ENCODE results near the gene FERMT3.

Gene FERMT3

GRCh38 chr11:64253481-64253880 is 47.0 kb downstream of the FERMT3 start:
- TF ChIP-seq EZH2 (IDR thresholded peaks at IDR 0.05) (no peak), FOXP2 (optimal IDR thresholded peaks at IDR 0.05; ENCODE audit: control extremely low read depth, extremely low read length, insufficient read depth) (no peak), POLR2AphosphoS5 (IDR thresholded peaks at IDR 0.05; ENCODE audit: borderline replicate concordance, low read depth, low read length) (no peak)
- Histone ChIP-seq H3K27ac (no peak overlapping the region), H3K36me3 (ENCODE audit: insufficient read depth, low read length) (peaks cover 17% of the 10 kb centered on the region; the same call in 1 of the 2 replicates), H3K9ac (ENCODE audit: insufficient read length) (no peak overlapping the region), H3K4me3 (no peak overlapping the region), H3K9me3 (ENCODE audit: low read depth, low read length) (no peaks in the 10 kb centered on the region)
- no peak for DNase-seq (ENCODE audit: low read depth, low spot score)

GRCh38 chr11:64254326-64254725 is 47.8 kb downstream of the FERMT3 start:
- TF ChIP-seq POLR2AphosphoS5 (IDR thresholded peaks at IDR 0.05; ENCODE audit: borderline replicate concordance, low read depth, low read length) (no peak), EZH2 (IDR thresholded peaks at IDR 0.05) (no peak), FOXP2 (optimal IDR thresholded peaks at IDR 0.05; ENCODE audit: control extremely low read depth, extremely low read length, insufficient read depth) (no peak)
- H3K4me3 ChIP-seq, result no peak overlapping the region
- DNase-seq (ENCODE audit: low read depth, low spot score), result no peak
- no peak overlapping the region for H3K27ac ChIP-seq
- no peak overlapping the region for H3K9ac ChIP-seq (ENCODE audit: insufficient read length)
- H3K36me3 ChIP-seq (ENCODE audit: insufficient read depth, low read length), result peaks cover 23% of the 10 kb centered on the region; the same call in 1 of the 2 replicates
- H3K9me3 ChIP-seq (ENCODE audit: low read depth, low read length), result no peaks in the 10 kb centered on the region

- TF ChIP-seq POLR2AphosphoS5 (IDR thresholded peaks at IDR 0.05; ENCODE audit: borderline replicate concordance, low read depth, low read length) (no peak), FOXP2 (optimal IDR thresholded peaks at IDR 0.05; ENCODE audit: control extremely low read depth, extremely low read length, insufficient read depth) (no peak), EZH2 (IDR thresholded peaks at IDR 0.05) (no peak)
- no peak for DNase-seq (ENCODE audit: low read depth, low spot score)
- Histone ChIP-seq H3K36me3 (ENCODE audit: insufficient read depth, low read length) (peaks cover 31% of the 10 kb centered on the region; the same call in 1 of the 2 replicates), H3K4me3 (no peak overlapping the region), H3K9me3 (ENCODE audit: low read depth, low read length) (no peaks in the 10 kb centered on the region), H3K27ac (no peak overlapping the region), H3K9ac (ENCODE audit: insufficient read length) (no peak overlapping the region)
Observed at GRCh38 chr11:64255135-64256128, 48.9 kb downstream of the FERMT3 start.

- Histone ChIP-seq H3K9me3 (ENCODE audit: low read depth, low read length) (no peaks in the 10 kb centered on the region), H3K27ac (no peak overlapping the region), H3K9ac (ENCODE audit: insufficient read length) (no peak overlapping the region), H3K4me3 (no peak overlapping the region), H3K36me3 (ENCODE audit: insufficient read depth, low read length) (peaks cover 31% of the 10 kb centered on the region; the same call in 1 of the 2 replicates)
- no peak for DNase-seq (ENCODE audit: low read depth, low spot score)
- TF ChIP-seq EZH2 (IDR thresholded peaks at IDR 0.05), result no peak
- no peak for TF ChIP-seq FOXP2 (optimal IDR thresholded peaks at IDR 0.05; ENCODE audit: control extremely low read depth, extremely low read length, insufficient read depth)
- TF ChIP-seq POLR2AphosphoS5 (IDR thresholded peaks at IDR 0.05; ENCODE audit: borderline replicate concordance, low read depth, low read length), result no peak
Observed at GRCh38 chr11:64256300-64256699, 49.8 kb downstream of the FERMT3 start.

GRCh38 chr11:64258356-64258755 is 51.8 kb downstream of the FERMT3 start:
- no peak for TF ChIP-seq POLR2AphosphoS5 (IDR thresholded peaks at IDR 0.05; ENCODE audit: borderline replicate concordance, low read depth, low read length)
- TF ChIP-seq EZH2 (IDR thresholded peaks at IDR 0.05), result no peak
- no peak for TF ChIP-seq FOXP2 (optimal IDR thresholded peaks at IDR 0.05; ENCODE audit: control extremely low read depth, extremely low read length, insufficient read depth)
- Histone ChIP-seq H3K9me3 (ENCODE audit: low read depth, low read length) (no peaks in the 10 kb centered on the region), H3K27ac (no peak overlapping the region), H3K36me3 (ENCODE audit: insufficient read depth, low read length) (peaks cover 43% of the 10 kb centered on the region; the same call in 1 of the 2 replicates), H3K9ac (ENCODE audit: insufficient read length) (no peak overlapping the region), H3K4me3 (no peak overlapping the region)
- no peak for DNase-seq (ENCODE audit: low read depth, low spot score)

GRCh38 chr11:64258946-64259532 is 52.5 kb downstream of the FERMT3 start:
- DNase-seq (ENCODE audit: low read depth, low spot score), result no peak
- Histone ChIP-seq H3K9me3 (ENCODE audit: low read depth, low read length) (no peaks in the 10 kb centered on the region), H3K36me3 (ENCODE audit: insufficient read depth, low read length) (peaks cover 50% of the 10 kb centered on the region; the same call in 1 of the 2 replicates), H3K27ac (no peak overlapping the region), H3K9ac (ENCODE audit: insufficient read length) (no peak overlapping the region), H3K4me3 (no peak overlapping the region)
- no peak for TF ChIP-seq POLR2AphosphoS5 (IDR thresholded peaks at IDR 0.05; ENCODE audit: borderline replicate concordance, low read depth, low read length)
- TF ChIP-seq FOXP2 (optimal IDR thresholded peaks at IDR 0.05; ENCODE audit: control extremely low read depth, extremely low read length, insufficient read depth), result no peak
- TF ChIP-seq EZH2 (IDR thresholded peaks at IDR 0.05), result no peak

GRCh38 chr11:64259533-64260067 is 53.1 kb downstream of the FERMT3 start:
- no peak overlapping the region for H3K9ac ChIP-seq (ENCODE audit: insufficient read length)
- H3K27ac ChIP-seq, result no peak overlapping the region
- H3K9me3 ChIP-seq (ENCODE audit: low read depth, low read length), result no peaks in the 10 kb centered on the region
- TF ChIP-seq EZH2 (IDR thresholded peaks at IDR 0.05) (no peak), POLR2AphosphoS5 (IDR thresholded peaks at IDR 0.05; ENCODE audit: borderline replicate concordance, low read depth, low read length) (no peak), FOXP2 (optimal IDR thresholded peaks at IDR 0.05; ENCODE audit: control extremely low read depth, extremely low read length, insufficient read depth) (no peak)
- H3K4me3 ChIP-seq, result no peak overlapping the region
- H3K36me3 ChIP-seq (ENCODE audit: insufficient read depth, low read length), result peaks cover 51% of the 10 kb centered on the region; the same call in 1 of the 2 replicates
- DNase-seq (ENCODE audit: low read depth, low spot score), result no peak

GRCh38 chr11:64260147-64260708 is 53.7 kb downstream of the FERMT3 start:
- no peak overlapping the region for H3K4me3 ChIP-seq
- TF ChIP-seq POLR2AphosphoS5 (IDR thresholded peaks at IDR 0.05; ENCODE audit: borderline replicate concordance, low read depth, low read length), result no peak
- no peak for TF ChIP-seq EZH2 (IDR thresholded peaks at IDR 0.05)
- TF ChIP-seq FOXP2 (optimal IDR thresholded peaks at IDR 0.05; ENCODE audit: control extremely low read depth, extremely low read length, insufficient read depth), result no peak
- H3K27ac ChIP-seq, result no peak overlapping the region
- peaks cover 49% of the 10 kb centered on the region; the same call in 1 of the 2 replicates for H3K36me3 ChIP-seq (ENCODE audit: insufficient read depth, low read length)
- DNase-seq (ENCODE audit: low read depth, low spot score), result no peak
- no peak overlapping the region for H3K9ac ChIP-seq (ENCODE audit: insufficient read length)
- no peaks in the 10 kb centered on the region for H3K9me3 ChIP-seq (ENCODE audit: low read depth, low read length)
